Rectal smooth muscle tissue (tissue), 1 donor: ENCODE results near the gene SNU13.
"Not testable (repeated sequence)": the region's sequence is repeated elsewhere in the genome, so short reads cannot be mapped to it uniquely, and the experiment has no call there.

Experiments
- H3K27ac ChIP-seq: one replicate; pipeline ENCODE4 v1.7.0; 2013; ENCODE audit warnings: low read depth, low read length, inconsistent platforms
- H3K27me3 ChIP-seq: one replicate; pipeline ENCODE4 v1.7.0; 2013; ENCODE audit warnings: low read length; ENCODE audit not compliant: control insufficient read depth, insufficient read depth
- H3K36me3 ChIP-seq: one replicate; pipeline ENCODE4 v1.7.0; 2013; ENCODE audit warnings: low read length; ENCODE audit not compliant: control insufficient read depth, insufficient read depth
- H3K4me1 ChIP-seq: one replicate; pipeline ENCODE4 v1.7.0; 2013; ENCODE audit warnings: low read length; ENCODE audit not compliant: control insufficient read depth, insufficient read depth
- H3K4me3 ChIP-seq: one replicate; pipeline ENCODE4 v1.7.0; 2013; ENCODE audit warnings: low read length
- H3K9ac ChIP-seq: one replicate; pipeline ENCODE4 v1.7.0; 2013; ENCODE audit warnings: low read length

SNU13 gene

DNA sequence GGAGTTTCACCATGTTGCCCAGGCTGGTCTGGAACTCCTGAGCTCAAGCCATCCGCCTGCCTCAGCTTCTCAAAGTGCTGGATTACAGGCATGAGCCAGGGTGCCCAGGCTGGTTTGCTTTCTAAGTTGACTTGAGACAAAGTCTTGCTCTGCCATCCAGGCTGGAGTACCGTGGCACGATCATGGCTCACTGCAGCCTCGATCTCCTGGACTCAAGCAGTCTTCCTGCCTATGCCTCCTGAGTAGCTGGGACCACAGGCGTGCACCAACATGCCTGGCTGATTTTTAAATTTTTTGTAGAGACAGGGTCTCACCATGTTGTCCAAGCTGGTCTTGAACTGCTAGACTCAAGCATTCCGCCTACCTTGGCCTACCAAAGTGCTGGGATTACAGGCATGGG is 31.0 kb downstream of the SNU13 start:
- H3K4me1 ChIP-seq: no peaks in the 10 kb centered on the region
- no peaks in the 10 kb centered on the region for H3K27me3 ChIP-seq
- H3K9ac ChIP-seq: no peak overlapping the region
- H3K27ac ChIP-seq: no peak overlapping the region
- H3K36me3 ChIP-seq: peaks cover 71% of the 10 kb centered on the region
- H3K4me3 ChIP-seq: no peak overlapping the region

GRCh38 chr22:41656556-41656955 is 32.1 kb downstream of the SNU13 start:
- H3K9ac ChIP-seq: no peak overlapping the region
- peaks cover 70% of the 10 kb centered on the region for H3K36me3 ChIP-seq
- H3K27ac ChIP-seq: no peak overlapping the region

GRCh38 chr22:41654322-41654721 is 34.3 kb downstream of the SNU13 start:
- H3K4me1 ChIP-seq: no peaks in the 10 kb centered on the region
- H3K27ac ChIP-seq: no peak overlapping the region
- peaks cover 65% of the 10 kb centered on the region for H3K36me3 ChIP-seq
- H3K9ac ChIP-seq: no peak overlapping the region
- no peaks in the 10 kb centered on the region for H3K27me3 ChIP-seq
- no peak overlapping the region for H3K4me3 ChIP-seq

More at GRCh38 chr22:41656556-41656955, 32.1 kb downstream of the SNU13 start:
- Histone ChIP-seq H3K27me3 (no peaks in the 10 kb centered on the region), H3K4me3 (no peak overlapping the region), H3K4me1 (no peaks in the 10 kb centered on the region)

GRCh38 chr22:41650821-41651220 is 37.8 kb downstream of the SNU13 start:
- H3K4me3 ChIP-seq: no peak overlapping the region
- no peaks in the 10 kb centered on the region for H3K27me3 ChIP-seq
- no peak overlapping the region for H3K9ac ChIP-seq
- H3K36me3 ChIP-seq: peaks cover 42% of the 10 kb centered on the region
- no peaks in the 10 kb centered on the region for H3K4me1 ChIP-seq
- H3K27ac ChIP-seq: no peak overlapping the region

- H3K27ac ChIP-seq: no peak overlapping the region
- H3K36me3 ChIP-seq: peaks cover 42% of the 10 kb centered on the region
- H3K4me1 ChIP-seq: no peaks in the 10 kb centered on the region
- no peaks in the 10 kb centered on the region for H3K27me3 ChIP-seq
- H3K9ac ChIP-seq: no peak overlapping the region
- H3K4me3 ChIP-seq: no peak overlapping the region
Measured at GRCh38 chr22:41650229-41650628, 38.4 kb downstream of the SNU13 start.

DNA sequence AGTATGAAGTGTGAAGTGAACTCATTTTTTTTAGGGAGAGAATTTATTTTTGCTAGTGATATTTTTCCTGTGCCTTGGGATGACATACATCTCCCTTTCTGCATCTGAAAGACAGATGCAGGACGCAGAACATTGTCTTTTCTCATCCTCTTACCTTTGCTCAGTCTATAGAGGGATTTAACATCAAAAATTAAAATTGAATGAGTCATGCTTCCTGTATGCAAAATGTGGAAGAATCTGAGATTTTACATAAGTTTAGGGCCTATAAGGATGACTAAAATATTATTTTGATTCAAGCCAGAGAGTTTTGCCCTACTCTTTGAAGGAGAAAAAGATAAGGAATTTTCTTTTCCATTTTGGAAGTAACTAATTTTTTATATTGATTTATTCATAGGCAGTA is 40.2 kb downstream of the SNU13 start:
- Histone ChIP-seq H3K4me1 (no peaks in the 10 kb centered on the region), H3K27me3 (no peaks in the 10 kb centered on the region), H3K9ac (no peak overlapping the region), H3K27ac (no peak overlapping the region), H3K36me3 (peaks cover 32% of the 10 kb centered on the region), H3K4me3 (no peak overlapping the region)

DNA sequence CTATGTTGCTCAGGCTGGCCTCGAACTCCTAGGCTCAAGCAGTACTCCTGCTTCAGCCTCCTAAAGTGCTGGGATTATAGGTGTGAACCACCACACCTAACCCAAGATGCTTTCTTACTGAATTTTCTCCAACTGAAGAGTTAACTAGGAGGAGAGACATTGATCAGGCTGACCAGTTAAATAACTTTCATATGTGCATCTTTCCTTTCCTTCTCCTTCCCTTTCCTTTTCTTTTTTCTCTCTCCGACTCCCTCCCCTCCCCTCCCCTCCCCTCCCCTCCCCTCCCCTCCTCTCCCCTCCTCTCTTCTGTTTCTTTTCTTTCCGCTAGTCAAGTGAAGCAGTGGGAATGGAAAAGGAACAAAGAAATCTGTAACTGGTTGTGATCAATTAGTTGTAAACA is 40.9 kb downstream of the SNU13 start:
- no peaks in the 10 kb centered on the region for H3K4me1 ChIP-seq
- no peak overlapping the region for H3K9ac ChIP-seq
- no peaks in the 10 kb centered on the region for H3K27me3 ChIP-seq
- H3K4me3 ChIP-seq: no peak overlapping the region
- H3K27ac ChIP-seq: no peak overlapping the region
- H3K36me3 ChIP-seq: peaks cover 26% of the 10 kb centered on the region

GRCh38 chr22:41642331-41643110 is 46.1 kb downstream of the SNU13 start:
- no peaks in the 10 kb centered on the region for H3K27me3 ChIP-seq
- H3K27ac ChIP-seq: no peak overlapping the region
- H3K36me3 ChIP-seq: peaks cover 28% of the 10 kb centered on the region
- no peak overlapping the region for H3K4me3 ChIP-seq
- H3K9ac ChIP-seq: no peak overlapping the region
- H3K4me1 ChIP-seq: no peaks in the 10 kb centered on the region

GRCh38 chr22:41641854-41642253 is 46.8 kb downstream of the SNU13 start:
- Histone ChIP-seq H3K36me3 (peaks cover 30% of the 10 kb centered on the region), H3K9ac (no peak overlapping the region), H3K4me1 (no peaks in the 10 kb centered on the region), H3K4me3 (no peak overlapping the region), H3K27me3 (no peaks in the 10 kb centered on the region), H3K27ac (no peak overlapping the region)

- Histone ChIP-seq H3K27ac (no peak overlapping the region), H3K9ac (no peak overlapping the region), H3K27me3 (no peaks in the 10 kb centered on the region), H3K4me1 (no peaks in the 10 kb centered on the region), H3K4me3 (no peak overlapping the region), H3K36me3 (peaks cover 28% of the 10 kb centered on the region)
Measured at GRCh38 chr22:41638748-41639147, 49.9 kb downstream of the SNU13 start.

DNA sequence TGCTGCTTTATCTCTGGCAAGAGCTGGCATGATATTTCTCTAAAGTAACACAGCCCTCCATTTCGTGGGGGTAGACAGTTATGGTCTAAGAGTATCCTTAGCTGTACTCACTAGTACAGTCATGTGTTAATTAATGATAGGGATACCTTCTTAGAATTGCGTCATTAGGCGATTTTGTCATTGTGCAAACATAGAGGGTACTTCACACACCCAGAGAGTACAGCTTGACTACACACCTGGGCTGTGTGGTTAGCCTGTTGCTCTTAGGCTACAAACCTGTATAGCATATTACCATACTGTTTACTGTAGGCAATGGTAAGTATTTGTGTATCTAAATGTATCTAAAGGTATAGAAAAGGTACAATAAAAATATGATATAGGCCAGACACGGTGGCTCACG is 50.5 kb downstream of the SNU13 start:
- peaks cover 28% of the 10 kb centered on the region for H3K36me3 ChIP-seq
- no peak overlapping the region for H3K4me3 ChIP-seq
- H3K27ac ChIP-seq: no peak overlapping the region
- no peaks in the 10 kb centered on the region for H3K27me3 ChIP-seq
- no peaks in the 10 kb centered on the region for H3K4me1 ChIP-seq
- no peak overlapping the region for H3K9ac ChIP-seq

DNA sequence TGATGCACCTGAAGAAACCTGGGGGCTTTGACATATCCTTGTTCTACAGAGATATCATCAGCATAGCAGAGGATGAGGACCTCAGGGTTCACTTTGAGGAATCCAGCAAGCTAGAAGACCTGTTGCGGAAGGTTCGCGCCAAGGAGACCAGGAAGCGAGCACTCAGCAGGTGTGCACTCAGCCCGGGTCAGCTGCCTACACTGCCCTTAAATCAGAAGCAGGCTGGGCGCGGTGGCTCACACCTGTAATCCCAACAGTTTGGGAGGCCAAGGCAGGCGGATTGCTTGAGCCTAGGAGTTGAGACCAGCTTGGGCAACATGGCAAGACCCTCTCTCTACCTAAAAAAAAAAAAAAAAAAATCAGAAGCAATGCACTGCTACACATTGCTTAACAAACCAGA is 51.0 kb downstream of the SNU13 start:
- not testable (repeated sequence) for H3K4me1 ChIP-seq, H3K27ac ChIP-seq, H3K27me3 ChIP-seq, H3K9ac ChIP-seq, H3K4me3 ChIP-seq
- peaks cover 26% of the 10 kb centered on the region for H3K36me3 ChIP-seq

DNA sequence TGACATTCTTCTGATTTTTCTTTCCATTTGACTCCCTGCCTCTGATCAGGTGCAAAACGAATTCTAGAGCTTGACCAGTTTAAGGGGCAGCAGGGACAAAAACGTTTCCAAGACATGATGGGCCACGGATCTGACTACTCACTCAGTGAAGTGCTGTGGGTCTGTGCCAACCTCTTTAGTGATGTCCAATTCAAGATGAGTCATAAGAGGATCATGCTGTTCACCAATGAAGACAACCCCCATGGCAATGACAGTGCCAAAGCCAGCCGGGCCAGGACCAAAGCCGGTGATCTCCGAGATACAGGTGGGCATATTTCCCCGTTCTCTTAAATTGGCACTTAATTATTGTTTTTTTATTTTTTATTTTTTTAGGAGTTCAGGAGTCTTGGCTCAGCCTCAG is 52.2 kb downstream of the SNU13 start:
- Histone ChIP-seq H3K4me3 (no peak overlapping the region), H3K36me3 (peaks cover 20% of the 10 kb centered on the region), H3K27ac (no peak overlapping the region), H3K27me3 (no peaks in the 10 kb centered on the region), H3K9ac (no peak overlapping the region), H3K4me1 (no peaks in the 10 kb centered on the region)
